ENCODE measurements around the gene SPATS2L.

Gene SPATS2L

GRCh38 chr2:200369886-200370285, 63.4 kb downstream of the SPATS2L start:
- no peak for DNase-seq (ENCODE audit: low read depth, low spot score)
- H3K27ac ChIP-seq, result no peak overlapping the region

- peak overlapping the region; percentile 16 for H3K27ac ChIP-seq
- DNase-seq (ENCODE audit: low read depth, low spot score), result no peak
Measured at GRCh38 chr2:200373231-200373630, 66.7 kb downstream of the SPATS2L start.

GRCh38 chr2:200373973-200374416, 67.5 kb downstream of the SPATS2L start:
- peak overlapping the region; percentile 16 for H3K27ac ChIP-seq
- DNase-seq (ENCODE audit: low read depth, low spot score), result no peak

- peak overlapping the region; percentile 19 for H3K27ac ChIP-seq
- DNase-seq (ENCODE audit: low read depth, low spot score), result no peak
Measured at GRCh38 chr2:200376513-200377354, 70.2 kb downstream of the SPATS2L start.

GRCh38 chr2:200377355-200378336, 71.2 kb downstream of the SPATS2L start:
- peak overlapping the region; percentile 19 for H3K27ac ChIP-seq
- no peak for DNase-seq (ENCODE audit: low read depth, low spot score)

- DNase-seq (ENCODE audit: low read depth, low spot score), result no peak
- peak overlapping the region; percentile 19 for H3K27ac ChIP-seq
Measured at GRCh38 chr2:200378652-200379290, 72.3 kb downstream of the SPATS2L start.

- peak overlapping the region; percentile 64 for H3K27ac ChIP-seq
- DNase-seq (ENCODE audit: low read depth, low spot score), result no peak
Measured at GRCh38 chr2:200379481-200380090, 73.1 kb downstream of the SPATS2L start.

- peak overlapping the region; percentile 64 for H3K27ac ChIP-seq
- DNase-seq (ENCODE audit: low read depth, low spot score), result no peak
Measured at GRCh38 chr2:200380091-200380561, 73.6 kb downstream of the SPATS2L start.

GRCh38 chr2:200380833-200381542, 74.5 kb downstream of the SPATS2L start:
- DNase-seq (ENCODE audit: low read depth, low spot score), result no peak

GRCh38 chr2:200382874-200383273, 76.4 kb downstream of the SPATS2L start:
- no peak overlapping the region for H3K27ac ChIP-seq
- DNase-seq (ENCODE audit: low read depth, low spot score), result no peak

More at GRCh38 chr2:200380833-200381542, 74.5 kb downstream of the SPATS2L start:
- H3K27ac ChIP-seq, result peak overlapping the region; percentile 64

- no peak for DNase-seq (ENCODE audit: low read depth, low spot score)
- H3K27ac ChIP-seq, result peak overlapping the region; percentile 22
Measured at GRCh38 chr2:200383380-200384110, 77.1 kb downstream of the SPATS2L start.

- no peak for DNase-seq (ENCODE audit: low read depth, low spot score)
- H3K27ac ChIP-seq, result no peak overlapping the region
Measured at GRCh38 chr2:200385063-200385635, 78.7 kb downstream of the SPATS2L start.

GRCh38 chr2:200393191-200393590, 86.7 kb downstream of the SPATS2L start:
- no peak for DNase-seq (ENCODE audit: low read depth, low spot score)
- H3K27ac ChIP-seq, result no peak overlapping the region

GRCh38 chr2:200394045-200394444, 87.6 kb downstream of the SPATS2L start:
- no peak overlapping the region for H3K27ac ChIP-seq
- no peak for DNase-seq (ENCODE audit: low read depth, low spot score)

GRCh38 chr2:200396781-200397242, 90.3 kb downstream of the SPATS2L start:
- no peak for DNase-seq (ENCODE audit: low read depth, low spot score)
- no peak overlapping the region for H3K27ac ChIP-seq

GRCh38 chr2:200397785-200398184, 91.3 kb downstream of the SPATS2L start:
- DNase-seq (ENCODE audit: low read depth, low spot score), result no peak
- H3K27ac ChIP-seq, result peak overlapping the region; percentile 52

- peak overlapping the region; percentile 52 for H3K27ac ChIP-seq
- DNase-seq (ENCODE audit: low read depth, low spot score), result no peak
Measured at GRCh38 chr2:200399046-200399445, 92.6 kb downstream of the SPATS2L start.

- no peak for DNase-seq (ENCODE audit: low read depth, low spot score)
- H3K27ac ChIP-seq, result peak overlapping the region; percentile 52
Measured at GRCh38 chr2:200399636-200400035, 93.1 kb downstream of the SPATS2L start.
